HL-60 (cell line): Measurements from ENCODE around the gene ITGA3.

Source experiments
- DNase-seq, 2 experiments: peaks; one replicate each; pipeline ENCODE4 v3.0.0-alpha.2; 2010 to 2020; ENCODE audit warnings: low read depth in 1 of 2, low spot score in 1 of 2
- H3K27ac ChIP-seq: fragments of 250-450 bp; sonication (Bioruptor Pico); replicated peaks from 2 replicates; pipeline ENCODE4 v1.5.1; 2020; ENCODE audit warnings: mild to moderate bottlenecking, moderate library complexity
- H3K27me3 ChIP-seq: fragments of 250-450 bp; sonication (Bioruptor Pico); 2 replicates; pipeline ENCODE4 v1.5.1; 2021; ENCODE audit warnings: mild to moderate bottlenecking, moderate library complexity; ENCODE audit not compliant: insufficient read depth, poor library complexity, severe bottlenecking
- H3K4me3 ChIP-seq: replicated peaks from 2 replicates; pipeline ENCODE4 v1.5.1; 2011; ENCODE audit warnings: mild to moderate bottlenecking, control low read depth, low read length; ENCODE audit not compliant: insufficient read depth
- CTCF ChIP-seq: IDR thresholded peaks from one replicate; pipeline ENCODE4 v1.5.1; 2011; ENCODE audit warnings: low read length, control low read depth, inconsistent platforms; ENCODE audit not compliant: insufficient read depth
- GABPA ChIP-seq: IDR thresholded peaks from 2 replicates; pipeline ENCODE4 v1.6.1; 2012; ENCODE audit warnings: low read depth
- POLR2AphosphoS5 ChIP-seq: IDR thresholded peaks from 2 replicates; pipeline ENCODE4 v1.6.1; 2012; ENCODE audit warnings: low read depth
- REST ChIP-seq: IDR thresholded peaks from 2 replicates; pipeline ENCODE4 v1.6.1; 2012; ENCODE audit warnings: low read depth; ENCODE audit not compliant: insufficient replicate concordance
- SPI1 ChIP-seq: IDR thresholded peaks from 2 replicates; pipeline ENCODE4 v1.6.1; 2012; ENCODE audit warnings: low read depth, mild to moderate bottlenecking, borderline replicate concordance

The ITGA3 gene

GRCh38 chr17:50057521-50057991 is 1.6 kb downstream of the ITGA3 start:
- no peak overlapping the region for H3K27ac ChIP-seq
- H3K4me3 ChIP-seq, result no peak overlapping the region
- no peak for TF ChIP-seq REST
- no peak for TF ChIP-seq CTCF
- TF ChIP-seq GABPA, result no peak
- TF ChIP-seq POLR2AphosphoS5, result no peak
- no peak for TF ChIP-seq SPI1
- DNase-seq, result no peak
- peaks cover 62% of the 10 kb centered on the region for H3K27me3 ChIP-seq

GRCh38 chr17:50058296-50058953 is 2.5 kb downstream of the ITGA3 start:
- H3K27me3 ChIP-seq, result peaks cover 56% of the 10 kb centered on the region
- TF ChIP-seq POLR2AphosphoS5, result no peak
- TF ChIP-seq REST, result no peak
- TF ChIP-seq GABPA, result no peak
- TF ChIP-seq CTCF, result no peak
- TF ChIP-seq SPI1, result no peak
- no peak overlapping the region for H3K4me3 ChIP-seq
- no peak overlapping the region for H3K27ac ChIP-seq
- no peak for DNase-seq

GRCh38 chr17:50059256-50059655 is 3.3 kb downstream of the ITGA3 start:
- no peak for DNase-seq
- no peak for TF ChIP-seq REST
- no peak for TF ChIP-seq CTCF
- no peak for TF ChIP-seq SPI1
- TF ChIP-seq GABPA, result no peak
- TF ChIP-seq POLR2AphosphoS5, result no peak
- Histone ChIP-seq H3K4me3 (no peak overlapping the region), H3K27ac (no peak overlapping the region), H3K27me3 (peaks cover 48% of the 10 kb centered on the region)
